NCI-H2227 treated with DMSO at 0.1 percent for 48 hours (cell line): Measurements from ENCODE around the gene OR52H1.

ENCODE experiments used
- DNase-seq: peaks from one replicate; lab custom pipeline; 2025; lab: John Stamatoyannopoulos, UW

OR52H1 gene

DNA sequence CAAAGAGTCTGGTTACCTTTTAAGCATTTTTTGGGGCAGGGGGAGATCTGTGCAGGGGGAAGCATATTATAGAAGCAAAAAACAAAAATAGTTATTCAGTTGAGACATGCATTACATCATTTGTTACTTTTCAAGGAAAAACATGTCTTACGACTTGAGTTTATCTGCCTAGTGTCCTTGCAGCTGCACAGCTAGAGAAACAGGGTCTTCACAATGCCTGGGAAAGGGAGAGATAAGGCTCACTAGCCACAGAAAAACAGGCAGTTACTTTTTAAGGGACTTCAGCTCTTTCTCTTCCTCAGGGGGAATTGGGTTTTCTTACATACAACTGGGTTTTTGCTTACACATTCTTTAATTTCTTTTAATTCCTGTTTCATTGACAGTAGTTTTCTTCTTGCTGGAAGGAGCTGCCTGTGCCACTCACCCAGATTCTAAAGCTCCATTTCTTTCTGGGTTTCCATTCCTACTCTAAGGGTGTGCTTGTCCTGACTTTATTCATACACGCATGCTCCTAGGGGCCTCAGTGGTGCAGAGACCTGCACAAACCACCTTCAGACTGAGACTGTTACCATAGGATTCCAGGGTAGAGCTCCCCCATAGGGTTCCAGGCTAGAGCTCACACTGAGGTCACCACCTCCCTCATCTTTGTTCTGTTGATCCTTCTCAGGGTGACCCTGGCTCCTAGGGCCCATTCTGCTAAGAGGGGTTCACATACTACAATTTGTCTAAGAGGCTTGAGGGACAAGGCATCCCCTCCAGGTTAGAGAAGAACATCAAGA is 17.1 kb downstream of the OR52H1 start:
- DNase-seq: no peak

DNA sequence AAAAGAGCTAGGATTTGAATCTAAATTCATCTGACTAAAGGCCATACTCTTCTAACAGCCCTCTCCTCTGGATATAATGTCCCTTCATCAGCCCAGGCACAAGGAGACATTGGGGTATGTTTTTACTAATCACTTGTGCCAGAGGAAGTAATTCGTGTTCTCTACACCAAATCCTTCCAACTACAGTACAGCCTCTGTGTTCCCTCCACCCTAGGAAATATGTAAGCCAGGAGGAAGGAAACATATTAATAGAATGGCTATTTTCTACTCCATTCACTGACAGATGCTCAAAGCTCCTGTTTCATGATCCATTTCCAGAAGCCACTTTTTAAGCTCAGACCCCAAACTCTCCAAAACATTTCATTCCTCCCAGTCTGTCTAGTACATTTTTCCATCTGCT is 19.8 kb downstream of the OR52H1 start:
- DNase-seq: no peak

DNA sequence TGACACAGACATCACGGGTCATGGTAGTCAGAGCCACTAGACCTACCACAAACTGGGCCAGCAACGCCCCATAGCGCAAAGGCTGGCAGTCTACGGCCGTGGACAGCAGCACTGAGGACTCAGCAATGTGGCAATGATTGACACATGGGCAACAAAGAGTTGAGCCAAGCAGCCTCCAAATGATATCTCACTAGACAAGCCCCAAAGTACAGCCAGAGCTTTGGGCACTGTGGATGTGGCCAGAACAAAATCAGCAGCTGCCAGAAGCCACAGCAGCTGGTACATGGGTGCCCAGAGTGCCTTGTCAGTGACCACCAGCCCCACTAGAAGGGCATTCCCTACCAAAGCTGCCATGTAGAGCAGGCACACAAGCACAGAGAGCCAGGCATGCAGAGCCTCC is 20.6 kb downstream of the OR52H1 start:
- DNase-seq: no peak

DNA sequence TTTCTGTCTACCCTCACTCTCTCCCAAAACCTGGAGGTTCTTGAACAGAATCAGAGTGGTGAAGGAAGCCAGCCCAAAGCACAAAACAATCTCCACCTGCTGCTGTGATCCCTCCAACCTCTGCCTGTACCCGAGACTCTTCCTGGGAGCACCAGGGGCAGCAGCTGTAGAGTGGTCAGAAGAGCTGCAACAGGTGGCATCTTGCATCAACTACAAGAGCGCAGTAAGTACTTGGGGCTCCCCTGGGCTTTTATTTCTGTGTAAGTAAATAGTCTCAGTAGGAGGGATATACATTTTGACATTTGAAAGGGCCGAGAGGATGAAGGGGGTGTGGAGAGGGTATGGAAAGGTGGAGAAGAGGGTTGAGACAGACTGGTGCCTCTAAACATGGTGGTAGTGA is 23.6 kb downstream of the OR52H1 start:
- no peak for DNase-seq

DNA sequence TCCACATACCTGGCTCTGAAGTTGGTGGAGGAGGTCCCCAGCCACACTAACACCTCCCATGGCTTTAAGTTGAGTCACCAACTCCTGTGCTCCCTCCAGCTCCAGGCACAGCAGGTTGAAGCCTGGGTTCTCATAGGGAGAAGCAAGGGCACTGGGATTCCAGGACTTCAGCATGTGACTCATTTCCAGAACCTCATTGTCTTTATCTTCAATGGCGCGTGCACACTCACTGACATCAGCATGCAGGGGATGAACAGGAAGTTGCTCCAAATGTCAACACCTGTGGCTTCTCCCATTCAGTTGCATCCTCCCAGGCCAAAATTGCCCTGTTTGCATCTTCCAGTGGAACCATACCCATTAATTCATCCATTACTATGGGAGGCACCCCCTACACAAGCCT is 26.0 kb downstream of the OR52H1 start:
- DNase-seq: no peak

DNA sequence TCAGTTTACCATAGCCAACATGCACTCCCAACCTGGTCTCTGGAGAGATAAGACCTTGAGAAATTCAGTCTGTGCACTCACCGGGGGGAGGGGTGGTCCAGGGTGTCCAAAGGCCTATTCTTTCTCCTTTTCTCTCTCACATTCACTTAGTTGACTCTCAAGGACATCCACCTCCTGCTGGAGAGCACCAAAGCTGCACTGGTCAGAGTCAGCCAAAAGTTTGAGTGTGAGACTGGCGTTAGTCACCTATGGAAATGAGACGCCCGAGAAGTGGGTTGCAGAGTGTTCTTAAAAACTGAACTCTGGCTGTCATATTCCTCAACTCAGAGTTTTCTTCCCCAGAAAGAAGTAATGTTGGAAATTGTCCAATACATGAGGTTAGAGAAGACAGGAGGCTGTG is 26.8 kb downstream of the OR52H1 start:
- DNase-seq: no peak

DNA sequence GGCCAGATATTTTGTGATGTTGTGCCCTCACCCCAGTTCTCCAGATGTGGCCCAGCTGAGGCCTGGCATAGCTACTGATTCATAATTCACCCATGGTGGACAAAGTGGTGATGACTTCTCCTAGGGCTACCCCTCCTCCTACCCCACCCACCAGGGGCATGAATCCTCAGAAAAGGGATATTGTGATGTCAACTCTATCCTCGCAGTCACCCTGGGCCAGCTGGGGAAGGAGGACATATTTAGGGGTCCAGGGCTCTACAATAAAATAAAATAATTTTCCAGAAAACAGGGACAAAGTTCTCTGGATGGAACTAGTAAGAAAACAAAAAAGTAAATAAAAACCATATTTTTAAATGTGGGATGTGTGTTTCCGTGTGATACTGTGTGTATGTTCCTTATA is 31.7 kb downstream of the OR52H1 start, which contains the start of gene UBQLNL:
Gene UBQLNL, minus strand, starts transcription at position 101 of the 400 bp plus-strand sequence. CDS start 258 bp downstream, outside the sequence.
- DNase-seq: no peak

DNA sequence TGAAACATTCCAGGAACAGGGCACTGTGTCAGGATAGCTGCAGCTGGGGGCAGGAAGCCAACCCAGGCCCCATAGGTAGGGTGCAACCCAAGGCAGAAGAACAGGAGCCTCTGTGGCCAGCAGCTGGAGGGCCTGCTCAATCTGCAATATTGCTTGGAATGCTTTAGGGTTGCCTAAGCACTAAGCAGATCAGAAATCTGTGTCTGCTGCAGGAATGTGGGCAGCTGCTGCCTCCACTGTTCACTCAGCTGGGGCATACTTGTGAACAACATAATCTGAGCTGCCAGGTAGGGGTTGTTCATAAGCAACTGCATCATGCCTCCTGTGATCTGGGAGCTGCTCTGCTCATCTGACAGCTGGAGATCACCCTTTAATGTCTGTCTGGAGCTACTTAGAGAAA is 33.5 kb downstream of the OR52H1 start:
- DNase-seq: no peak

DNA sequence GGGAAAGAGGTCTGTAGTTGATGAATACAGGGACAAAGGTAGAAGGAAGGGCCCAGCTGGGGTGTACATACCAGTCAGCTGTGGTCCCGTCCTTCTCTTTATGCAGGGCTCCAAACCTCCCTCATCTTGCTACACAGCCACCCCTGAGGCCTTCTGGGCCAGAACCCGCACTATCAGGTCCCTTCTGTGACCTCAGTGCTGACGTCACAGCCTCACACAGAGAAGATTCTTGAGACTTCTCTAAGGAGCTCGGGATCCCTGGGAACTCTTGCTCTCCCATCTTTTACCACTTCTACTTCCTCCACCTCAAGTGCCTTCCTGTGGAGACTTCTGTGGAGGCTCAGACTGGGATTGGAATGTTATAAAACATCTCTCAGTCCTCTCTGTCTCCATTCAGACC is 38.5 kb downstream of the OR52H1 start, which contains the start of gene UBQLN3:
Gene UBQLN3, minus strand, starts transcription at position 155 of the 400 bp plus-strand sequence. CDS start 399 bp downstream, outside the sequence.
- no peak for DNase-seq

DNA sequence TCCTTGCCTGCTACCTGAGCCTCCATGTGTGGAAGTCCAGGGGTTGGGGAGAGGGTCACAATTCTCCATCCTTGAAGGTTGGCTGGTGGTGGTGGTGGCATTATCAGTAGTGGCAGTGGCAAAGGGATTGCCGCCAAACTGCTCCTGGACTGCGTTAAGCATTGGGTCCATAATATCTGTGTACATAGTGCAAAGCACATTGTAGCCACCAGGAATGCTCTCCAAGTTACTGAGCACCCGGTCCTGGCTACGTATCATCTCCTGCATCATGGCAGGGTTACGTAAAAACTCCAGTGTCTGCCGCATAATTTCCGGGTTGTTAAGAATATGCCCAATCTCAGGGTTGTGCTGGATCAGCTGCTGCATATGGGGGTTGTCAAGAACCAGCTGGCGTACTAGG is 39.7 kb downstream of the OR52H1 start:
- DNase-seq: no peak

DNA sequence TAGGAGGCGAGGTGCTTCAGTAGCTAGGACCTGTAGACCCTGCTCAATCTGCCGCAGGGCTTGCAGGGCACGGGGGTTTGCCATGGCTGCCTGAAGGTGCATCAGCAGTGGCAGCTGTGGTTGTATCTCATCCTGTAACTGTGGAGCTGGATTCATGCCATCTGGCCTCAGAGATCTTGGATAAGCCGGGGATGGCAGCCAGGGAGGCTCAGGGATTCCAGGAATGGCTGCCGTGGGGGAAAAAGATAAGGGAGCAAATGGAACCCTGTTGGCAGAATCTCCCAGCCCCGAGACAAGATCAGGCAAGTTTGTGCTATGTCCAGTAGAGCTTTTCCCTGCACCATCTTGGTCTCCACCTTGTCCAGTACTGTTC is 40.4 kb downstream of the OR52H1 start:
- DNase-seq: no peak

DNA sequence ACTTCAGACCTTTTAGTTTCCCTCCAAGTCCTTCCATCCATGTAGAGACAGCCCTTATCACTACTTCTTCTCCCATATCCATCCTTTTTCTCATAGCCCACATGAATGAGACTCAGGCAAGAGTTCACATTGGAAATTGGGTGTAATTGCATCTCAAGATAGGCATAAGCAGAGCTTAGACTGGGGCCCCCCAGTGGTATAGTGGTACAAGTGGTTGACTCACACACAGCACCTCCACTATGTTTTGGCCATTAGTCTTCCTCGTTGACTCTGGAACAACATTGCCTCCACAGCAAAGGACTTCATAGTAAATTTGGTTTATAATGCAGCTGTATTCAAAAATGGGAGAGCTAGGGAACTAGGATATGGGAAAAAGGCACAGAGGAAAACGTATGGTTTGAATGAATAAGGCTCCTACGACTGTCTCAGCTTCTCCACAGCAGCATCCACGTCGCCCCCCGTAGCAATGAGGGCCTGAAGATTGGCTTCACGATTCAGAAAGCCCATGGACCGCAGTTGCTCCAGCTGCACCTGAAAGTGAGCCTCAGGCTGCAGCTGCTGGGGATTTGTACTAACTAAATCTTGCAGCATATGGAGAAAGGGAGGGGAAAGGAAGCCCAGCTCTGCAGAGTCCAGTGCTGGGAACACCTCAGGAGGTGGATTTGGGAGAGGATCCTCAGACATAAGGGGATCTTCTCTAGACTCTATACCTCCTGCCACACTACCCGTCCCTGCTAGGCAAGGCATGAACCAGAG is 41.0 kb downstream of the OR52H1 start:
- no peak for DNase-seq

DNA sequence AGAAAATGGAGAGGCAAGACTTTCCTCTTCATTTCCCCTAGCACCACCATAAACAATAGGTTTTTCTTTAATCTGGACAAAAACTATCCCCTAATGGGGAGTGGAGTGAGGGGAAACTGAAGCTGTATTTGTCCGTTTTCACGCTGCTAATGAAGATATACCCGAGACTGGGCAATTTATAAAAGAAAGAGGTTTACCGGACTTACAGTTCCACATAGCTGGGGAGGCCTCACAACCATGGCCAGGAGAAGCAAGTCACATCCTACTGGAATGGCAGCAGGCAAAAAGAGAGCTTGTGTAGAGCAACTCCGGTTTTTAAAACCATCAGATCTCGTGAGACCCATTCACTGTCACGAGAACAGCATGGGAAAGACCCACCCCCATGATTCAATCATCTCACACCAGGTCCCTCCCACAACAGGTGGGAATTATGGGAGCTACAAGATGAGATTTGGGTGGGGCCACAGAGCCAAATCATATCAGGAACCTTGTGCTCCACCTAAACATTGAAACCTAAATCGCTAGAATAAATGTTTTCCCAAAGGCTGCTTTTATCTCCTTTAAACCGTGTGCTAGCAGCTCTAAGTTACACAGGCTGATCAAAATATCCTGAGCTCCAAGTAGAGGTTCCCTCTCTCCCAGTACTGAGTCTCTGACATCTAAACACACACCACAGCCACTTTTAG is 42.8 kb downstream of the OR52H1 start:
- no peak for DNase-seq

DNA sequence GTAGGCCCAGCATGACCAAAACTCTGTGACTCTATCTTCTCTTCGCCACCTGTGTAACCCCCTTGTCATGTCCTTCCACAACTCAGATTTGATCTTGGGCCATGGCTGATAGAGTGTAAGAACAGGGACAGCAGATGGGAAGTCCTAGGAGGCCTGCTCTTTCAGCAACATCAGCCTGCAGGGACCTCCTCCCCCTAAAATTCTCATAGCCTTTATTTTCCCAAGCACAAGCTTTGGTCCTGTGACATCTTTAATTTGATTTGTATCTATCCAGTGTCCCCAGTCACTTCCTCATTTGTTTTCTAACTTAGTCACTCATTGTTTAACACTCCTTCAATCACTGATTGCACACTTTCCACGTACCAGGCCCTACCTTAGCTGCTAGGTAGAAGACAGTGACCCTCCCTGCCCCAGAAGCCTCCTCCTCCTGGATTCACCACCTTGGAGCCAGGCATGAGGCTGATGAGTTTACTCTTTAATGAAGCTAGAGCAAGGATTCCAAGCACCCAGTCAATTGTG is 43.9 kb downstream of the OR52H1 start:
- DNase-seq: no peak

DNA sequence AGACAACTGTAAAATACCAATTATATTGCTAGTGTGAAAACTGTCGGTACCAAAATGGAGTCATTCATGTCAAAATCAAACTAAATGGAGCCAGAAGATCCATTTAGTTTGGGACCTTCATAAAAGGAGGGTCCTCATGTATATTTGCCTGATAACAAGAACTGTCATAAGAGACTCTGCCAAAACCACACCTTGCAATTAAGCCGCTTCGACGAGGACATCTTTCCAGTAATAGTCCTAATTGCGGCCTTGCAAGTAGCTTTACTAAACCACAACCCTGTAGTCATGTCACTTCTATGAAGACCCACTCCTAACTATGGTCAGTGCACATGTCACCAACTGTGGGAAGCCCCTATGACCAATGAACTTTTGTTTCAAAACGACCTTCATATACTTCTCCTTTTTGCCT is 47.9 kb downstream of the OR52H1 start:
- DNase-seq: no peak

DNA sequence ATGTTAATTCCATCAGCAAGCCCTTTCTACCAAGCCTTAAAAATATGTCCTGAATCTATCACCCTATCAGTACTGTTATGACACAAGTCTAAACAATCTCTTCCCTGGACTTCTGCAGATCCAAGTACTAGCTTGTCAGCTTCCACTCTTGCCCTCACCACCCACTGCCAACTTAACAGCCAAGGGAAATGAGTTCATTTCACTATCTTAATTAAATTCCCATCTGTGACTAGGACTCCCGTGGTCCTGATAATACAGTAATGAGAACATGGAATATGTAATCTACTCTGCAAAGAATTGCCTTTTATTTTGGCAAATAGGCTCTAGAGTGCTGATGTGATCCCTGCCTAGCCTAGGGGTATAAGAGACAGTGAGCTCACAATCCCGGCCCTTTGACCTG is 48.7 kb downstream of the OR52H1 start:
- no peak for DNase-seq
